Measurements from ENCODE around the gene UMODL1.

- TF ChIP-seq ZFP3 (CRISPR knock-in tag; IDR thresholded peaks at IDR 0.05): no peak
- TF ChIP-seq ZFP30 (CRISPR knock-in tag; IDR thresholded peaks at IDR 0.05): no peak
- TF ChIP-seq RARB (CRISPR knock-in tag; IDR thresholded peaks at IDR 0.05): no peak
- TF ChIP-seq ZNF8 (CRISPR knock-in tag; IDR thresholded peaks at IDR 0.05): no peak
- TF ChIP-seq CSDC2 (CRISPR knock-in tag; IDR thresholded peaks at IDR 0.05): no peak
- TF ChIP-seq ISL1 (CRISPR knock-in tag; IDR thresholded peaks at IDR 0.05): no peak
- no peak for TF ChIP-seq ARNTL (CRISPR knock-in tag; IDR thresholded peaks at IDR 0.05; ENCODE audit: borderline replicate concordance, low read depth)
- no peak for TF ChIP-seq PATZ1 (CRISPR knock-in tag; IDR thresholded peaks at IDR 0.05; ENCODE audit: borderline replicate concordance)
- no peak for TF ChIP-seq OSR1 (CRISPR knock-in tag; IDR thresholded peaks at IDR 0.05)
- no peak for TF ChIP-seq PPARA (CRISPR knock-in tag; IDR thresholded peaks at IDR 0.05; ENCODE audit: borderline replicate concordance)
- no peak for TF ChIP-seq POU6F1 (CRISPR knock-in tag; IDR thresholded peaks at IDR 0.05; ENCODE audit: borderline replicate concordance, low read depth)
- no peak for TF ChIP-seq TSHZ2 (CRISPR knock-in tag; IDR thresholded peaks at IDR 0.05)
Observed at GRCh38 chr21:42063191-42063570, 7.9 kb upstream of the UMODL1 start.
